ENCODE measurements around the gene IL34. TPM values are rescaled to one million over a fixed set of nuclear protein-coding genes. Genes with fewer than 3 reads are reported as not detected.
A peak's percentile ranks its signal among the peaks of the same experiment; 100 is the strongest.

IL34 gene
- total and polyA plus RNA-seq, 4 donors = 0.25 to 0.93 (median 0.42) TPM

DNA sequence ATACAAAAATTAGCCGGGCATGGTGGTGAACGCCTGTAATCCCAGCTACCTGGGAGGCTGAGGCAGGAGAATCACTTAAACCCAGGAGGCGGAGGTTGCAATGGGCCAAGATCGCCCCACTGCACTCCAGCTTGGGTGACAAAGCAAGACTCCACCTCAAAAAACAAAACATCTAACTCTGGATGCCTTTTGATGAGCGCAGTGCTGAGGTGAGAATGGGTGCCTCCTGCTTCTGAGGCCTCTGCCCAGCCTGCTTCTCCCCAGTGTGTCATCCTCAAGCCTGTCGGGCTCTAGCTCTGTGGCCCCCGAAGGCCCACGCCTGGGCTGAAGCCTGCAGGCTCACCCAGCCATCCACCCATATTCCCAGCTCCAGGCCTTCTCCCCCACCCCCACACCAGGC, 50.0 kb downstream of the IL34 start:
- Histone ChIP-seq H3K9me3 (ENCODE audit: control insufficient read depth in 4 of 4, low read length in 3 of 4) (no peaks in the 10 kb centered on the region), H3K4me3 (ENCODE audit: low read depth in 1 of 3, low read length in 3 of 3) (no peak overlapping the region), H3K9ac (ENCODE audit: low read depth in 1 of 2, low read length in 2 of 2) (no peak overlapping the region), H3K4me1 (ENCODE audit: control insufficient read depth in 4 of 4, insufficient read depth in 4 of 4, low read length in 3 of 4) (peaks cover 6 to 26% (median 18%) of the 10 kb centered on the region in 4 donors), H3K36me3 (ENCODE audit: control insufficient read depth in 4 of 4, insufficient read depth in 3 of 4, low read depth in 1 of 4, low read length in 3 of 4) (peaks cover 0 to 2% (median 1%) of the 10 kb centered on the region in 4 donors), H3K27ac (ENCODE audit: low read depth in 1 of 2, low read length in 2 of 2) (peak overlapping the region in 1 of 2 donors; percentile 43), H3K27me3 (ENCODE audit: control insufficient read depth in 4 of 4, insufficient read depth in 4 of 4, low read length in 3 of 4) (no peaks in the 10 kb centered on the region)
- no peak for DNase-seq (ENCODE audit: low spot score)
- 98% methylated on average over 8 of the region's 8 CpGs for WGBS
- TF ChIP-seq HNF4G (IDR thresholded peaks at IDR 0.05) = no peak
- no peak for TF ChIP-seq RAD21 (IDR thresholded peaks at IDR 0.05)
- TF ChIP-seq FOXA2 (IDR thresholded peaks at IDR 0.05) = no peak
- TF ChIP-seq, protein P1, sequence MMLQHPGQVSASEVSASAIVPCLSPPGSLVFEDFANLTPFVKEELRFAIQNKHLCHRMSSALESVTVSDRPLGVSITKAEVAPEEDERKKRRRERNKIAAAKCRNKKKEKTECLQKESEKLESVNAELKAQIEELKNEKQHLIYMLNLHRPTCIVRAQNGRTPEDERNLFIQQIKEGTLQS (IDR thresholded peaks at IDR 0.05) = no peak
- no peak for TF ChIP-seq EGR1 (IDR thresholded peaks at IDR 0.05; ENCODE audit: low read depth in 2 of 2)

DNA sequence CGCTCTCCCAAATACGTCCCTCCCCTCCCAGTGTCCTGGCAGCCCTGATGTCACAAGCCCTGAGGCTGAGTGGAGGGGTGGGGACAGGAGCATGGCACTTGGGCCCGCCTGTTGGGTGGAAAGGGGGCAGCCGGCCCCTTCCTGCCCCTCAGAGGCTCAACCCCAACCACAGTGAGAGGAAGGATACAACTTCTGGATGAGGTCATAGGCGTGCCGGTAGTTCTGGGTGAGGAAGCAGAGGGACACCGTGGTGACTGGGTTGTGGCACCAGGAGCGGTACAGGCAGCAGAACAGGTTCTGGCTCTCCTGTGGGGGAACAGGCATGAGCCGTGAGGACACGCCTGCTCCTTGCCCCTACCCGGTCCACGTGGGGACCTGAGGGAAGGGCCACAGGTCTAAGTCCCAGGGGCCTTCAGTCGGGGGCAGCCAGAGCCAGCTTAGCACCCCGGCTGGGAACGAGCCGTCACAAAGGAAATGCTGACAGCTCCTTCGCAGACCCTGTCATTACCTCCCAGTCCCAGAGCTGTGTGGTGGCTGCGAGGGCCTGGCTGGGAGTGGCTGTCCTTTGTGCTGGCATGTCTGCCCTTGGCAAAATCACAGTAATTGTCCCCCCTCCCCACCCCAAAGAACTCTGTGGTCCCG, 50.7 kb downstream of the IL34 start:
- TF ChIP-seq RXRA (IDR thresholded peaks at IDR 0.05) (no peak), GABPA (IDR thresholded peaks at IDR 0.05 in 1 of 2, conservative IDR thresholded peaks at IDR 0.05 in 1 of 2) (no peak), HNF4G (IDR thresholded peaks at IDR 0.05) (no peak)
- TF ChIP-seq, protein P2, sequence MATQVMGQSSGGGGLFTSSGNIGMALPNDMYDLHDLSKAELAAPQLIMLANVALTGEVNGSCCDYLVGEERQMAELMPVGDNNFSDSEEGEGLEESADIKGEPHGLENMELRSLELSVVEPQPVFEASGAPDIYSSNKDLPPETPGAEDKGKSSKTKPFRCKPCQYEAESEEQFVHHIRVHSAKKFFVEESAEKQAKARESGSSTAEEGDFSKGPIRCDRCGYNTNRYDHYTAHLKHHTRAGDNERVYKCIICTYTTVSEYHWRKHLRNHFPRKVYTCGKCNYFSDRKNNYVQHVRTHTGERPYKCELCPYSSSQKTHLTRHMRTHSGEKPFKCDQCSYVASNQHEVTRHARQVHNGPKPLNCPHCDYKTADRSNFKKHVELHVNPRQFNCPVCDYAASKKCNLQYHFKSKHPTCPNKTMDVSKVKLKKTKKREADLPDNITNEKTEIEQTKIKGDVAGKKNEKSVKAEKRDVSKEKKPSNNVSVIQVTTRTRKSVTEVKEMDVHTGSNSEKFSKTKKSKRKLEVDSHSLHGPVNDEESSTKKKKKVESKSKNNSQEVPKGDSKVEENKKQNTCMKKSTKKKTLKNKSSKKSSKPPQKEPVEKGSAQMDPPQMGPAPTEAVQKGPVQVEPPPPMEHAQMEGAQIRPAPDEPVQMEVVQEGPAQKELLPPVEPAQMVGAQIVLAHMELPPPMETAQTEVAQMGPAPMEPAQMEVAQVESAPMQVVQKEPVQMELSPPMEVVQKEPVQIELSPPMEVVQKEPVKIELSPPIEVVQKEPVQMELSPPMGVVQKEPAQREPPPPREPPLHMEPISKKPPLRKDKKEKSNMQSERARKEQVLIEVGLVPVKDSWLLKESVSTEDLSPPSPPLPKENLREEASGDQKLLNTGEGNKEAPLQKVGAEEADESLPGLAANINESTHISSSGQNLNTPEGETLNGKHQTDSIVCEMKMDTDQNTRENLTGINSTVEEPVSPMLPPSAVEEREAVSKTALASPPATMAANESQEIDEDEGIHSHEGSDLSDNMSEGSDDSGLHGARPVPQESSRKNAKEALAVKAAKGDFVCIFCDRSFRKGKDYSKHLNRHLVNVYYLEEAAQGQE (IDR thresholded peaks at IDR 0.05) = no peak
- H3K9me3 ChIP-seq (ENCODE audit: control insufficient read depth in 4 of 4, low read length in 3 of 4) = no peaks in the 10 kb centered on the region
- no peak overlapping the region for H3K4me3 ChIP-seq (ENCODE audit: low read depth in 1 of 3, low read length in 3 of 3)
- H3K9ac ChIP-seq (ENCODE audit: low read depth in 1 of 2, low read length in 2 of 2) = no peak overlapping the region
- H3K27ac ChIP-seq (ENCODE audit: low read depth in 1 of 2, low read length in 2 of 2) = no peak overlapping the region
- H3K36me3 ChIP-seq (ENCODE audit: control insufficient read depth in 4 of 4, insufficient read depth in 3 of 4, low read depth in 1 of 4, low read length in 3 of 4) = peaks cover 0 to 2% (median 1%) of the 10 kb centered on the region in 4 donors
- peak; percentile 47 for DNase-seq (ENCODE audit: low spot score)
- 79% methylated on average over 19 of the region's 19 CpGs for WGBS
- peaks cover 6 to 31% (median 20%) of the 10 kb centered on the region in 4 donors for H3K4me1 ChIP-seq (ENCODE audit: control insufficient read depth in 4 of 4, insufficient read depth in 4 of 4, low read length in 3 of 4)
- no peaks in the 10 kb centered on the region for H3K27me3 ChIP-seq (ENCODE audit: control insufficient read depth in 4 of 4, insufficient read depth in 4 of 4, low read length in 3 of 4)

DNA sequence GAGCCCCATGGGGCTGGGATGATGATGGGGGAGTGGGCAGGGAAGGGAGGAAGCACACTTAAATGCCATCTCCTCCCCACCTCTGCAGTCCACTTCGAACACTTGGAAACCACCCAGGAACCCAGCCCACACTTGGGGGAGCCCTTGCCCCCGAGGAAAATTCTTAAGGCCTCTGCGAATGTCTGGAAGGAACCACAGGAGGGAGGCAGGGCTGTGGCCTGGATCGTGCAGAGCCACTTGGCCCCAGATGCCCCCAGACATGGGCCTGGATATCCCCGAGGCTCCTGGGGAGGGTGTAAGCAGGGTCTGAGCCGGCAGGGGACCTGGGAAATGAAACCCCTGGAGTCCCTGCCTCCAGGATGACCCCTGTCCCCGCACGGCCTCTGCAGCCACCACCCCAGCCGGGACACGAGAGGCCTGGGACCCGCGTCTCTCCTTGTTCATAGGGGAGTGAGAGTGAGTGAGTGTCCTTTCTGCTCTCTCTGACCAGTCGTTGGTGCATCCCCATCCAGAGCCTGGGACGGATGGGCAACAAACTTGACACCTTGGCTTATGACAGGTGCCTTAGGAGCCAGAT, 51.3 kb downstream of the IL34 start:
- Histone ChIP-seq H3K27ac (ENCODE audit: low read depth in 1 of 2, low read length in 2 of 2) (no peak overlapping the region), H3K4me3 (ENCODE audit: low read depth in 1 of 3, low read length in 3 of 3) (no peak overlapping the region), H3K4me1 (ENCODE audit: control insufficient read depth in 4 of 4, insufficient read depth in 4 of 4, low read length in 3 of 4) (peaks cover 9 to 37% (median 23%) of the 10 kb centered on the region in 4 donors), H3K27me3 (ENCODE audit: control insufficient read depth in 4 of 4, insufficient read depth in 4 of 4, low read length in 3 of 4) (no peaks in the 10 kb centered on the region), H3K36me3 (ENCODE audit: control insufficient read depth in 4 of 4, insufficient read depth in 3 of 4, low read depth in 1 of 4, low read length in 3 of 4) (peaks cover 0 to 2% (median 1%) of the 10 kb centered on the region in 4 donors), H3K9me3 (ENCODE audit: control insufficient read depth in 4 of 4, low read length in 3 of 4) (no peaks in the 10 kb centered on the region), H3K9ac (ENCODE audit: low read depth in 1 of 2, low read length in 2 of 2) (no peak overlapping the region)
- WGBS = 87% methylated on average over 14 of the region's 14 CpGs
- no peak for DNase-seq (ENCODE audit: low spot score)
- TF ChIP-seq HNF4A (conservative IDR thresholded peaks at IDR 0.05) = no peak
- TF ChIP-seq, protein P1 (IDR thresholded peaks at IDR 0.05) = no peak
- TF ChIP-seq NR2F2 (IDR thresholded peaks at IDR 0.05) = no peak
- no peak for TF ChIP-seq TAF1 (conservative IDR thresholded peaks at IDR 0.05)
- no peak for TF ChIP-seq YY1 (IDR thresholded peaks at IDR 0.05)
- no peak for TF ChIP-seq EGR1 (IDR thresholded peaks at IDR 0.05; ENCODE audit: low read depth in 2 of 2)
- no peak for TF ChIP-seq HNF4G (IDR thresholded peaks at IDR 0.05)
- no peak for TF ChIP-seq FOXA2 (IDR thresholded peaks at IDR 0.05)
- no peak for TF ChIP-seq RAD21 (IDR thresholded peaks at IDR 0.05)
- TF ChIP-seq, protein P3, sequence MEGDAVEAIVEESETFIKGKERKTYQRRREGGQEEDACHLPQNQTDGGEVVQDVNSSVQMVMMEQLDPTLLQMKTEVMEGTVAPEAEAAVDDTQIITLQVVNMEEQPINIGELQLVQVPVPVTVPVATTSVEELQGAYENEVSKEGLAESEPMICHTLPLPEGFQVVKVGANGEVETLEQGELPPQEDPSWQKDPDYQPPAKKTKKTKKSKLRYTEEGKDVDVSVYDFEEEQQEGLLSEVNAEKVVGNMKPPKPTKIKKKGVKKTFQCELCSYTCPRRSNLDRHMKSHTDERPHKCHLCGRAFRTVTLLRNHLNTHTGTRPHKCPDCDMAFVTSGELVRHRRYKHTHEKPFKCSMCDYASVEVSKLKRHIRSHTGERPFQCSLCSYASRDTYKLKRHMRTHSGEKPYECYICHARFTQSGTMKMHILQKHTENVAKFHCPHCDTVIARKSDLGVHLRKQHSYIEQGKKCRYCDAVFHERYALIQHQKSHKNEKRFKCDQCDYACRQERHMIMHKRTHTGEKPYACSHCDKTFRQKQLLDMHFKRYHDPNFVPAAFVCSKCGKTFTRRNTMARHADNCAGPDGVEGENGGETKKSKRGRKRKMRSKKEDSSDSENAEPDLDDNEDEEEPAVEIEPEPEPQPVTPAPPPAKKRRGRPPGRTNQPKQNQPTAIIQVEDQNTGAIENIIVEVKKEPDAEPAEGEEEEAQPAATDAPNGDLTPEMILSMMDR (IDR thresholded peaks at IDR 0.05; ENCODE audit: low read depth, low read length, missing input control) = no peak
- no peak for TF ChIP-seq JUND (IDR thresholded peaks at IDR 0.05)
- no peak for TF ChIP-seq FOXA1 (IDR thresholded peaks at IDR 0.05)
